GM10248 (cell line): ENCODE measurements around the gene MADD.
"Not testable (repeated sequence)": the region's sequence is repeated elsewhere in the genome, so short reads cannot be mapped to it uniquely, and the experiment has no call there.

Source experiments
- CTCF ChIA-PET: fragments of 300-600 bp; sonication (Branson Sonifier 250); formaldehyde crosslinking; extraction: SDS; loops from one replicate; lab custom pipeline; 2021; ENCODE audit warnings: antibody characterized with exemption; lab: Yijun Ruan, JAX
- POLR2A ChIA-PET: fragments of 350-650 bp; sonication (Branson Sonifier 250); formaldehyde crosslinking; extraction: SDS; loops from one replicate; lab custom pipeline; 2020; ENCODE audit warnings: antibody characterized with exemption; lab: Yijun Ruan, JAX
- DNase-seq: peaks from one replicate; pipeline ENCODE4 v3.0.0; 2012; ENCODE audit errors: extremely low spot score
- CTCF ChIP-seq: IDR thresholded peaks from 2 replicates; pipeline ENCODE4 v1.5.1; 2012; ENCODE audit warnings: mild to moderate bottlenecking, low read depth; ENCODE audit errors: extremely low read depth, missing control alignments, control extremely low read depth

MADD gene

GRCh38 chr11:47308050-47308823 is 38.3 kb downstream of the MADD start:
- CTCF ChIA-PET = interaction anchor here (0.8 to 3.5 kb wide), 2 partner anchors 13 to 156 kb away, joined by 3 to 11 read pairs; no protein-coding TSS in a partner anchor
- POLR2A ChIA-PET = no interaction called here
- TF ChIP-seq CTCF = no peak
- no peak for DNase-seq

GRCh38 chr11:47314992-47315391 is 45.1 kb downstream of the MADD start:
- CTCF ChIA-PET = interaction anchor here (1.4 kb wide), 1 partner anchor 55 kb away, joined by 3 read pairs; no protein-coding TSS in a partner anchor
- POLR2A ChIA-PET = no interaction called here
- no peak for TF ChIP-seq CTCF
- no peak for DNase-seq

- DNase-seq, POLR2A ChIA-PET, CTCF ChIA-PET: not testable (repeated sequence)
Observed at GRCh38 chr11:47316501-47316900, 46.6 kb downstream of the MADD start.

GRCh38 chr11:47317064-47317828 is 47.3 kb downstream of the MADD start:
- TF ChIP-seq CTCF = no peak
- DNase-seq = no peak
- CTCF ChIA-PET = no interaction called here
- POLR2A ChIA-PET = no interaction called here

GRCh38 chr11:47318166-47318565 is 48.2 kb downstream of the MADD start:
- CTCF ChIA-PET = no interaction called here
- POLR2A ChIA-PET = no interaction called here
- DNase-seq = peak; percentile 15
- no peak for TF ChIP-seq CTCF

- no peak for DNase-seq
- ChIA-PET CTCF (interaction anchor here (1.3 kb wide), 1 partner anchor 9 kb away, joined by 7 read pairs; no protein-coding TSS in a partner anchor), POLR2A (no interaction called here)
- TF ChIP-seq CTCF = no peak
Observed at GRCh38 chr11:47324520-47324919, 54.6 kb downstream of the MADD start.
